Measurements from ENCODE around the gene RNU6-9.
A peak's percentile ranks its signal among the peaks of the same experiment; 100 is the strongest.

Gene RNU6-9

GRCh38 chr19:861141-861755 lies 32.0 kb upstream of the RNU6-9 start:
- peak overlapping the region; percentile 39 for H3K27ac ChIP-seq
- H3K4me1 ChIP-seq (ENCODE audit: control insufficient read depth in 1 of 2, insufficient read depth in 1 of 2, low read depth in 1 of 2, low read length in 1 of 2), result peaks cover 59 to 60% of the 10 kb centered on the region in 2 experiments
- H3K36me3 ChIP-seq, result no peaks in the 10 kb centered on the region
- peaks cover 38% of the 10 kb centered on the region for H3K27me3 ChIP-seq
- H3K4me3 ChIP-seq (ENCODE audit: low read depth in 1 of 2, low read length in 1 of 2), result peak overlapping the region; percentile 62 to 64
- H3K9me3 ChIP-seq, result no peaks in the 10 kb centered on the region
- TF ChIP-seq CTCF (IDR thresholded peaks at IDR 0.05), result no peak

GRCh38 chr19:861756-862580 lies 31.3 kb upstream of the RNU6-9 start:
- TF ChIP-seq CTCF (IDR thresholded peaks at IDR 0.05), result peak; percentile 27
- H3K4me1 ChIP-seq (ENCODE audit: control insufficient read depth in 1 of 2, insufficient read depth in 1 of 2, low read depth in 1 of 2, low read length in 1 of 2), result peaks cover 58 to 60% of the 10 kb centered on the region in 2 experiments

GRCh38 chr19:862581-863314 lies 30.5 kb upstream of the RNU6-9 start:
- TF ChIP-seq CTCF (IDR thresholded peaks at IDR 0.05), result no peak
- H3K4me1 ChIP-seq (ENCODE audit: control insufficient read depth in 1 of 2, insufficient read depth in 1 of 2, low read depth in 1 of 2, low read length in 1 of 2), result peaks cover 51 to 57% of the 10 kb centered on the region in 2 experiments
- peaks cover 38% of the 10 kb centered on the region for H3K27me3 ChIP-seq
- peaks cover 10% of the 10 kb centered on the region for H3K36me3 ChIP-seq
- no peaks in the 10 kb centered on the region for H3K9me3 ChIP-seq
- peak overlapping the region; percentile 88 for H3K27ac ChIP-seq
- H3K4me3 ChIP-seq (ENCODE audit: low read depth in 1 of 2, low read length in 1 of 2), result peak overlapping the region; percentile 45 to 56

More at GRCh38 chr19:861756-862580, 31.3 kb upstream of the RNU6-9 start:
- H3K9me3 ChIP-seq, result no peaks in the 10 kb centered on the region
- H3K27me3 ChIP-seq, result peaks cover 38% of the 10 kb centered on the region
- peaks cover 2% of the 10 kb centered on the region for H3K36me3 ChIP-seq
- H3K27ac ChIP-seq, result peak overlapping the region; percentile 88
- H3K4me3 ChIP-seq (ENCODE audit: low read depth in 1 of 2, low read length in 1 of 2), result peak overlapping the region; percentile 17 to 56

- Histone ChIP-seq H3K4me3 (ENCODE audit: low read depth in 1 of 2, low read length in 1 of 2) (peak overlapping the region; percentile 45 to 56), H3K9me3 (no peaks in the 10 kb centered on the region), H3K4me1 (ENCODE audit: control insufficient read depth in 1 of 2, insufficient read depth in 1 of 2, low read depth in 1 of 2, low read length in 1 of 2) (peaks cover 48 to 57% of the 10 kb centered on the region in 2 experiments), H3K27me3 (peaks cover 38% of the 10 kb centered on the region), H3K27ac (peak overlapping the region; percentile 88), H3K36me3 (peaks cover 15% of the 10 kb centered on the region)
- TF ChIP-seq CTCF (IDR thresholded peaks at IDR 0.05), result no peak
These were observed 30.0 kb upstream of the RNU6-9 start for GRCh38 chr19:863315-863620.

- Histone ChIP-seq H3K9me3 (no peaks in the 10 kb centered on the region), H3K4me3 (ENCODE audit: low read depth in 1 of 2, low read length in 1 of 2) (no peak overlapping the region), H3K36me3 (peaks cover 48% of the 10 kb centered on the region), H3K27me3 (peaks cover 10% of the 10 kb centered on the region), H3K4me1 (ENCODE audit: control insufficient read depth in 1 of 2, insufficient read depth in 1 of 2, low read depth in 1 of 2, low read length in 1 of 2) (peaks cover 21 to 25% of the 10 kb centered on the region in 2 experiments), H3K27ac (no peak overlapping the region)
- no peak for TF ChIP-seq CTCF (IDR thresholded peaks at IDR 0.05)
These were observed 26.4 kb upstream of the RNU6-9 start for GRCh38 chr19:866769-867300.

All from neutrophil (primary cell).